B cell (primary cell): Measurements from ENCODE around the gene HDHD5. TPM values are rescaled to one million over a fixed set of nuclear protein-coding genes. Genes with fewer than 3 reads are reported as not detected.

Source experiments
- ATAC-seq: fragments of 200-7000 bp; cut with Tn5 transposase; one replicate; pipeline ENCODE4 v1.10.0; 2021; ENCODE audit warnings: low read depth, mild to moderate bottlenecking, moderate number of reproducible peaks, moderate library complexity
- CTCF ChIA-PET: fragments of 350-600 bp; sonication (Branson Sonifier 250); formaldehyde crosslinking; loops from one replicate; lab custom pipeline; 2021; ENCODE audit warnings: antibody characterized with exemption, inconsistent platforms; lab: Charles Lee
- POLR2A ChIA-PET: fragments of 350-600 bp; sonication (Branson Sonifier 250); formaldehyde crosslinking; loops from one replicate; lab custom pipeline; 2021; ENCODE audit warnings: antibody characterized with exemption; lab: Charles Lee
- DNase-seq: peaks from one replicate; pipeline ENCODE4 v3.0.0; 2013
- H2AFZ ChIP-seq: 2 replicates; pipeline ENCODE4 v1.6.1; 2012; ENCODE audit warnings: mild to moderate bottlenecking, low read depth, low read length; ENCODE audit not compliant: insufficient read depth, poor library complexity, severe bottlenecking
- H3K27ac ChIP-seq, 2 donors: 1 replicate in 1 of 2; 2 replicates in 1 of 2; pipeline ENCODE4 v1.5.1; 2012 to 2013; ENCODE audit warnings: low read length in 2 of 2, mild to moderate bottlenecking in 2 of 2, moderate library complexity in 1 of 2
- H3K27me3 ChIP-seq, 4 experiments: fragments of 200-600 bp in 1 of 4; sonication (generic) in 1 of 4; replicated peaks in 1 of 4; 1 replicate in 2 of 4; 2 replicates in 2 of 4; pipeline versions ENCODE4 v1.6.1 to v1.7.0; 2013 to 2016; ENCODE audit warnings: low read length in 3 of 4, mild to moderate bottlenecking in 2 of 4, mixed read lengths in 1 of 4, moderate library complexity in 1 of 4; ENCODE audit not compliant: insufficient read depth in 4 of 4, control insufficient read depth in 3 of 4; ENCODE audit errors: control extremely low read depth in 1 of 4
- H3K36me3 ChIP-seq, 2 experiments: replicated peaks in 1 of 2; 1 replicate in 1 of 2; 2 replicates in 1 of 2; pipeline versions ENCODE4 v1.6.1 to v1.7.1; 2013; ENCODE audit warnings: low read length in 1 of 2; ENCODE audit not compliant: insufficient read depth in 2 of 2, control insufficient read depth in 1 of 2; ENCODE audit errors: control extremely low read depth in 1 of 2, extremely low read depth in 1 of 2
- H3K4me1 ChIP-seq, 2 donors: fragments of 200-600 bp in 1 of 2; sonication (generic) in 1 of 2; 1 replicate in 1 of 2; 2 replicates in 1 of 2; pipeline versions ENCODE4 v1.5.1 to v1.6.1; 2013 to 2017; ENCODE audit warnings: low read length in 2 of 2; ENCODE audit not compliant: control insufficient read depth in 2 of 2, insufficient read depth in 2 of 2
- H3K4me2 ChIP-seq: replicated peaks from 2 replicates; pipeline ENCODE3; 2012; ENCODE audit warnings: mild to moderate bottlenecking, low read depth, low read length; ENCODE audit not compliant: poor library complexity, severe bottlenecking
- H3K4me3 ChIP-seq, 5 experiments: fragments of 200-600 bp in 1 of 5; sonication (generic) in 1 of 5; 1 replicate in 3 of 5; 2 replicates in 2 of 5; pipeline versions ENCODE4 v1.5.1 to v1.7.0; 2011 to 2016; ENCODE audit warnings: low read length in 4 of 5, mild to moderate bottlenecking in 4 of 5, low read depth in 2 of 5, control low read depth in 1 of 5, moderate library complexity in 1 of 5; ENCODE audit not compliant: insufficient read depth in 1 of 5; ENCODE audit errors: control extremely low read depth in 1 of 5, extremely low read depth in 1 of 5
- H3K79me2 ChIP-seq: fragments of 200-600 bp; sonication (generic); one replicate; pipeline ENCODE4 v1.6.0; 2016; ENCODE audit warnings: low read length; ENCODE audit not compliant: control insufficient read depth, insufficient read depth
- H3K9ac ChIP-seq: fragments of 200-600 bp; sonication (generic); 2 replicates; pipeline ENCODE4 v1.6.1; 2017; ENCODE audit warnings: mild to moderate bottlenecking, low read length, moderate library complexity
- H3K9me3 ChIP-seq, 3 donors: one replicate each; pipeline versions ENCODE4 v1.6.1 to v1.7.1; 2013; ENCODE audit warnings: low read length in 2 of 3; ENCODE audit not compliant: control insufficient read depth in 2 of 3, insufficient read depth in 1 of 3; ENCODE audit errors: control extremely low read depth in 1 of 3
- H4K20me1 ChIP-seq: 2 replicates; pipeline ENCODE4 v1.6.0; 2012; ENCODE audit warnings: mild to moderate bottlenecking, low read length; ENCODE audit not compliant: insufficient read depth, control insufficient read depth, poor library complexity, severe bottlenecking
- H3K27ac Mint-ChIP-seq: one replicate; pipeline ENCODE4 v1.8.0; 2021; ENCODE audit warnings: mixed read lengths
- H3K27me3 Mint-ChIP-seq: one replicate; pipeline ENCODE4 v1.8.0; 2021; ENCODE audit warnings: mixed read lengths
- H3K4me1 Mint-ChIP-seq: one replicate; pipeline ENCODE4 v1.8.0; 2021; ENCODE audit warnings: mixed read lengths
- H3K4me3 Mint-ChIP-seq: one replicate; pipeline ENCODE4 v1.8.0; 2021; ENCODE audit warnings: mixed read lengths
- H3K9me3 Mint-ChIP-seq: one replicate; pipeline ENCODE4 v1.8.0; 2022; ENCODE audit warnings: mixed read lengths; ENCODE audit not compliant: insufficient read depth
- CTCF ChIP-seq: fragments of 200-600 bp; IDR thresholded peaks from one replicate; pipeline ENCODE4 v1.8.0; 2022; ENCODE audit warnings: antibody characterized with exemption, mild to moderate bottlenecking
- EZH2 ChIP-seq: IDR thresholded peaks from 2 replicates; pipeline ENCODE4 v1.6.1; 2012; ENCODE audit warnings: borderline replicate concordance, low read depth, mild to moderate bottlenecking, moderate library complexity, low read length; ENCODE audit not compliant: insufficient read depth, poor library complexity, severe bottlenecking
- WGBS: methylation state at CpG from one replicate; pipeline ENCODE4 v1.1.5; 2013; ENCODE audit warnings: missing lambda C conversion rate; ENCODE audit not compliant: insufficient coverage; 5-methylcytosine and 5-hydroxymethylcytosine counted together
- intact Hi-C: fragments of 100-400 bp; cut with micrococcal nuclease; formaldehyde crosslinking; loops from one replicate; pipeline ENCODE4 v1.10.0; 2022
- polyA plus RNA-seq: library from polyadenylated mRNA; depleted of rRNA; stranded (reverse); fragments of >200 nt; gene quantifications from 2 replicates; pipeline ENCODE4 v1.2.3, GENCODE V29; 2012
- total RNA-seq, 2 donors: library from RNA; stranded (reverse); fragments of 120-200 nt in 1 of 2; gene quantifications; 1 replicate in 1 of 2; 2 replicates in 1 of 2; pipeline versions ENCODE4 v1.2.3 to v1.2.4, GENCODE V29; 2013 to 2022

The HDHD5 gene
- total and polyA plus RNA-seq, 2 donors (not counting 1 experiment from before 2014, with no cell fraction given): 17.7 to 37.7 TPM

DNA sequence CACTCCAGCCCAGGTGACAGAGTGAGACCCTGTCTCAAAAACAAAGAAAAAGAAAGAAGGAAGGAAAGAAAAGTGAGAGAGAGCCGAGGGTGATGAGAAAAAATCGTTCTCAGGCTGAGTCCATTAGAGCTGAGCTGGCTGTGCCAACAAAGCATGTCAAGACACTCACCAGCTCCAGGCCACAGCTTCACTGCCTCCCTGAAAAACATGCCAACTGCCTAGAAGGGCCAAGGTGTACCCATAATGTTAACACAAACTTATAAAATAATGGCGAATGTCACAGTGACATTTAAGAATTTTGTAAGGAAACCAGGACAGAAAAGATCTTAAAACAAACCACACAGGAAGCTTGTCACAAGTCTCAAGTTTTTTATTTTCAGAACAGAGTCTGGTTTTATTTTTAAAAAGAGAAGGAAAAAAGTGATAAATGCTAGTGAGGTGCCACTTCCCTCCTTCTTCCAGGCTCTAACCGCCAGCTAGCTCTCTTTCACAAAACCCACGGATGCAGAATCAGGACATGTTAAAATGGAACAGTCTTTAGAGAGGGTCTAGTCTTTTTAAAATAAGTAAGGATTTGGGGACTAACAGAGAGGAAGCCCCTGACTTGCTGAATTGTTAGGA is 43.0 kb downstream of the HDHD5 start:
- Histone ChIP-seq H3K4me1 (peaks cover 24 to 33% of the 10 kb centered on the region in 2 donors), H3K9ac (no peak overlapping the region), H3K9me3 (peaks cover 0 to 3% (median 0%) of the 10 kb centered on the region in 3 donors), H3K4me3 (no peak overlapping the region), H3K27me3 (peaks cover 0 to 17% (median 2%) of the 10 kb centered on the region in 4 experiments), H3K27ac (no peak overlapping the region), H3K36me3 (no peaks in the 10 kb centered on the region), H4K20me1 (no peaks in the 10 kb centered on the region), H3K79me2 (no peaks in the 10 kb centered on the region), H2AFZ (no peak overlapping the region), H3K4me2 (no peak overlapping the region)
- H3K27ac Mint-ChIP-seq: no peak overlapping the region
- no peak overlapping the region for H3K4me3 Mint-ChIP-seq
- CTCF ChIA-PET: interaction anchor here (1.7 kb wide), 1 partner anchor 41 kb away, joined by 4 read pairs; no protein-coding TSS in a partner anchor
- no peaks in the 10 kb centered on the region for H3K9me3 Mint-ChIP-seq
- intact Hi-C loops: no loop called here
- ATAC-seq (no peak), DNase-seq (no peak)
- WGBS: 0% methylated on average over 2 of the region's 5 CpGs
- no peak for TF ChIP-seq CTCF
- TF ChIP-seq EZH2: no peak
- POLR2A ChIA-PET: interaction anchor here (0.6 kb wide), 1 partner anchor 13 kb away, joined by 13 read pairs; no protein-coding TSS in a partner anchor
- peaks cover 16% of the 10 kb centered on the region for H3K27me3 Mint-ChIP-seq
- peaks cover 34% of the 10 kb centered on the region for H3K4me1 Mint-ChIP-seq

DNA sequence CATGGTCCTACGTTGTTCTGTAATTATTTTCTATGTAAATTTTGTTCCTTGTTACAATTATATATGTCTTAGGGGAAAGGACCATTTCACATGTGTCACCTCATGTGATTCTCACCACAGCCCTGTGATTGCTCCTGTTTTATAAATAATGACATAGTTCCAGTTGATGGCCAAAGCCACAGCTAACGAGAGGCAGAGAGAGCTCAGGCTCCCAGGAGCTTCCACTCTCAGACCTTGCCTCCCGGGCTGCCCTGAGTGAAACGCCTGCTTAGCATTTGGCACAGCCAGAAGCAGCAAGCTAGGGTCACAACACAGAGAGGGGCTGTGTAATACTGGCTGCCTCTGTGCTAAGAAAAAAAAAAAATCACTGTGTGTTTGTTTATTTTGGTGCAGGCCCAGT is 43.8 kb downstream of the HDHD5 start:
- H3K9me3 ChIP-seq: peaks cover 0 to 3% (median 0%) of the 10 kb centered on the region in 3 donors
- H3K27ac ChIP-seq: no peak overlapping the region
- no peak overlapping the region for H3K4me2 ChIP-seq
- peaks cover 24 to 33% of the 10 kb centered on the region in 2 donors for H3K4me1 ChIP-seq
- no peaks in the 10 kb centered on the region for H4K20me1 ChIP-seq
- no peaks in the 10 kb centered on the region for H3K79me2 ChIP-seq
- WGBS: 53% methylated on average over 3 of the region's 4 CpGs
- TF ChIP-seq EZH2 (no peak), CTCF (no peak)
- peaks cover 0 to 17% (median 2%) of the 10 kb centered on the region in 4 experiments for H3K27me3 ChIP-seq
- H3K4me3 ChIP-seq: no peak overlapping the region
- intact Hi-C loops: no loop called here
- no peaks in the 10 kb centered on the region for H3K36me3 ChIP-seq
- Mint-ChIP-seq H3K27ac (no peak overlapping the region), H3K9me3 (no peaks in the 10 kb centered on the region), H3K27me3 (peaks cover 16% of the 10 kb centered on the region), H3K4me3 (no peak overlapping the region), H3K4me1 (peaks cover 34% of the 10 kb centered on the region)
- no peak for ATAC-seq
- no peak overlapping the region for H3K9ac ChIP-seq
- DNase-seq: no peak
- ChIA-PET CTCF (interaction anchor here (1.7 kb wide), 1 partner anchor 40 kb away, joined by 4 read pairs; no protein-coding TSS in a partner anchor), POLR2A (interaction anchor here (0.6 kb wide), 1 partner anchor 14 kb away, joined by 13 read pairs; no protein-coding TSS in a partner anchor)
- no peak overlapping the region for H2AFZ ChIP-seq
